HPDE6-E6E7 (cell line): ENCODE measurements around the gene LMAN1.
A peak's percentile ranks its signal among the peaks of the same experiment; 100 is the strongest.

Experiments
- DNase-seq: peaks from one replicate; pipeline ENCODE4 v3.0.0; 2011; ENCODE audit warnings: missing footprints; ENCODE audit errors: extremely low spot score

The LMAN1 gene

GRCh38 chr18:59358712-59359575 is at the start of gene LMAN1:
LMAN1 (minus strand) TSS chr18:59359265; CDS start chr18:59359244, 21 bp downstream.
- peak; percentile 93 for DNase-seq

- DNase-seq, result peak; percentile 64
Observed at GRCh38 chr18:59402432-59403090, 43.5 kb upstream of the LMAN1 start.

- no peak for DNase-seq
Observed at GRCh38 chr18:59400407-59400806, 41.3 kb upstream of the LMAN1 start.

GRCh38 chr18:59395226-59396175 is 36.4 kb upstream of the LMAN1 start:
- DNase-seq, result no peak

GRCh38 chr18:59393381-59393780 is 34.3 kb upstream of the LMAN1 start:
- DNase-seq, result no peak

- no peak for DNase-seq
Observed at GRCh38 chr18:59388817-59389216, 29.8 kb upstream of the LMAN1 start.

- DNase-seq, result no peak
Observed at GRCh38 chr18:59387687-59388565, 28.9 kb upstream of the LMAN1 start.

GRCh38 chr18:59386909-59387686 is 28.0 kb upstream of the LMAN1 start:
- no peak for DNase-seq

- DNase-seq, result no peak
Observed at GRCh38 chr18:59385191-59385590, 26.1 kb upstream of the LMAN1 start.

- no peak for DNase-seq
Observed at GRCh38 chr18:59383851-59384250, 24.8 kb upstream of the LMAN1 start.

- DNase-seq, result no peak
Observed at GRCh38 chr18:59382383-59382782, 23.3 kb upstream of the LMAN1 start.

- no peak for DNase-seq
Observed at GRCh38 chr18:59381949-59382348, 22.9 kb upstream of the LMAN1 start.

GRCh38 chr18:59380706-59381105 is 21.6 kb upstream of the LMAN1 start:
- DNase-seq, result no peak

- DNase-seq, result no peak
Observed at GRCh38 chr18:59379772-59380522, 20.9 kb upstream of the LMAN1 start.

- DNase-seq, result no peak
Observed at GRCh38 chr18:59377613-59378337, 18.7 kb upstream of the LMAN1 start.

GRCh38 chr18:59376351-59376935 is 17.4 kb upstream of the LMAN1 start:
- no peak for DNase-seq

GRCh38 chr18:59374128-59374527 is 15.1 kb upstream of the LMAN1 start:
- DNase-seq, result no peak

GRCh38 chr18:59372975-59373374 is 13.9 kb upstream of the LMAN1 start:
- no peak for DNase-seq
